GM18499 (cell line): ENCODE results near the gene TBC1D8.

Experiments
- ATAC-seq: cut with Tn5 transposase; IDR thresholded peaks from one replicate; pipeline ENCODE4 v1.9.1; 2021; ENCODE audit warnings: moderate number of reproducible peaks; ENCODE audit not compliant: insufficient read depth, unreplicated experiment

Gene TBC1D8

GRCh38 chr2:100987974-100988373 is 163.2 kb downstream of the TBC1D8 start:
- ATAC-seq = no peak

- no peak for ATAC-seq
Observed at GRCh38 chr2:100987536-100987935, 163.6 kb downstream of the TBC1D8 start.

- no peak for ATAC-seq
Observed at GRCh38 chr2:100986157-100986556, 165.0 kb downstream of the TBC1D8 start.

GRCh38 chr2:100984892-100985307 is 166.3 kb downstream of the TBC1D8 start:
- ATAC-seq = no peak

GRCh38 chr2:100983684-100984310 is 167.4 kb downstream of the TBC1D8 start:
- ATAC-seq = no peak

- no peak for ATAC-seq
Observed at GRCh38 chr2:100983201-100983600, 168.0 kb downstream of the TBC1D8 start.

GRCh38 chr2:100982431-100982861 is 168.7 kb downstream of the TBC1D8 start:
- no peak for ATAC-seq

GRCh38 chr2:100981011-100981410 is 170.2 kb downstream of the TBC1D8 start:
- no peak for ATAC-seq

- no peak for ATAC-seq
Observed at GRCh38 chr2:100980046-100980445, 171.1 kb downstream of the TBC1D8 start.

- ATAC-seq = no peak
Observed at GRCh38 chr2:100978582-100979191, 172.5 kb downstream of the TBC1D8 start.

- no peak for ATAC-seq
Observed at GRCh38 chr2:100977511-100977910, 173.7 kb downstream of the TBC1D8 start.

- ATAC-seq = peak; percentile 81
Observed at GRCh38 chr2:100976645-100977391, 174.4 kb downstream of the TBC1D8 start.

- no peak for ATAC-seq
Observed at GRCh38 chr2:100976061-100976460, 175.1 kb downstream of the TBC1D8 start.

GRCh38 chr2:100975521-100975785 is 175.7 kb downstream of the TBC1D8 start:
- ATAC-seq = no peak

GRCh38 chr2:100974712-100975520 is 176.3 kb downstream of the TBC1D8 start:
- ATAC-seq = no peak

GRCh38 chr2:100972452-100972851 is 178.7 kb downstream of the TBC1D8 start:
- ATAC-seq = no peak

GRCh38 chr2:100971221-100971620 is 180.0 kb downstream of the TBC1D8 start:
- ATAC-seq = no peak

- no peak for ATAC-seq
Observed at GRCh38 chr2:100969998-100970397, 181.2 kb downstream of the TBC1D8 start.

- no peak for ATAC-seq
Observed at GRCh38 chr2:100968146-100969145, 182.7 kb downstream of the TBC1D8 start.

GRCh38 chr2:100967716-100968115 is 183.5 kb downstream of the TBC1D8 start:
- ATAC-seq = no peak
